Keratinocyte (primary cell): Measurements from ENCODE around the gene IP6K2. TPM values are rescaled to one million over a fixed set of nuclear protein-coding genes. Genes with fewer than 3 reads are reported as not detected.
A peak's percentile ranks its signal among the peaks of the same experiment; 100 is the strongest.

ENCODE experiments used
- DNase-seq: peaks from one replicate; pipeline ENCODE4 v3.0.0-alpha.2; 2011; ENCODE audit warnings: low read depth, missing footprints, low spot score
- FAIRE-seq: peaks from 2 replicates; lab custom pipeline; 2011; peaks lifted over from hg19 to GRCh38; lab: Jason Lieb, UNC
- H2AFZ ChIP-seq: 2 replicates; pipeline ENCODE4 v1.6.0; 2012; ENCODE audit warnings: low read length, control low read depth, inconsistent platforms; ENCODE audit not compliant: control insufficient read depth
- H3K27ac ChIP-seq: 2 replicates; pipeline ENCODE4 v1.5.1; 2011; ENCODE audit warnings: low read length; ENCODE audit not compliant: control insufficient read depth, insufficient read depth
- H3K27me3 ChIP-seq: 3 replicates; pipeline ENCODE4 v1.6.0; 2011; ENCODE audit warnings: low read length; ENCODE audit not compliant: control insufficient read depth, insufficient read depth; ENCODE audit errors: extremely low read depth
- H3K36me3 ChIP-seq, 2 experiments: 2 replicates in 1 of 2; 3 replicates in 1 of 2; pipeline ENCODE4 v1.5.1; 2011; ENCODE audit warnings: low read length in 2 of 2, mild to moderate bottlenecking in 1 of 2; ENCODE audit not compliant: control insufficient read depth in 2 of 2, insufficient read depth in 2 of 2; ENCODE audit errors: extremely low read depth in 1 of 2
- H3K4me1 ChIP-seq: 3 replicates; pipeline ENCODE4 v1.5.1; 2011; ENCODE audit warnings: low read length; ENCODE audit not compliant: control insufficient read depth, insufficient read depth; ENCODE audit errors: extremely low read depth
- H3K4me2 ChIP-seq: 3 replicates; pipeline ENCODE4 v1.6.0; 2011; ENCODE audit warnings: low read depth, low read length; ENCODE audit not compliant: control insufficient read depth, insufficient read depth; ENCODE audit errors: extremely low read depth
- H3K4me3 ChIP-seq, 3 experiments: fragments of 200-600 bp in 1 of 3; sonication (generic) in 1 of 3; 2 replicates in 2 of 3; 3 replicates in 1 of 3; pipeline ENCODE4 v1.5.1; 2011 to 2016; ENCODE audit warnings: low read length in 3 of 3, mild to moderate bottlenecking in 3 of 3, control low read depth in 2 of 3, inconsistent platforms in 1 of 3, low read depth in 1 of 3, mixed read lengths in 1 of 3, mixed run types in 1 of 3, moderate library complexity in 1 of 3; ENCODE audit not compliant: control insufficient read depth in 2 of 3, insufficient read depth in 2 of 3; ENCODE audit errors: extremely low read depth in 1 of 3
- H3K79me2 ChIP-seq: 2 replicates; pipeline ENCODE4 v1.6.0; 2012; ENCODE audit warnings: low read length; ENCODE audit not compliant: control insufficient read depth, insufficient read depth
- H3K9ac ChIP-seq: 3 replicates; pipeline ENCODE4 v1.6.0; 2011; ENCODE audit warnings: low read length; ENCODE audit not compliant: control insufficient read depth, insufficient read depth; ENCODE audit errors: extremely low read depth
- H3K9me1 ChIP-seq: 3 replicates; pipeline ENCODE4 v1.6.0; 2011; ENCODE audit warnings: low read length; ENCODE audit not compliant: control insufficient read depth, insufficient read depth; ENCODE audit errors: extremely low read depth
- H3K9me3 ChIP-seq: 2 replicates; pipeline ENCODE4 v1.5.1; 2012; ENCODE audit warnings: low read depth, low read length; ENCODE audit not compliant: control insufficient read depth
- H4K20me1 ChIP-seq: 3 replicates; pipeline ENCODE4 v1.6.0; 2011; ENCODE audit warnings: low read length; ENCODE audit not compliant: control insufficient read depth, insufficient read depth; ENCODE audit errors: extremely low read depth
- EZH2 ChIP-seq: IDR thresholded peaks from one replicate; pipeline ENCODE4 v1.6.1; 2012; ENCODE audit warnings: inconsistent platforms, mild to moderate bottlenecking, low read length, moderate library complexity
- dilution Hi-C: fragments of 300-500 bp; cut with MboI; formaldehyde crosslinking; loops from one replicate; pipeline ENCODE4 v1.7.0; 2020; ENCODE audit warnings: low sequenced_read_pairs; ENCODE audit not compliant: extremely low pct_ligation_motif_present
- polyA plus RNA-seq, 5 experiments: library from polyadenylated mRNA; depleted of rRNA in 3 of 5; stranded (reverse) in 3 of 5; stranded (forward) in 1 of 5; unstranded in 1 of 5; fragments of >200 nt; gene quantifications; 1 replicate in 1 of 5; 2 replicates in 3 of 5; 3 replicates in 1 of 5; pipeline versions ENCODE4 v1.2.1 to v1.2.3, GENCODE V29; 2011 to 2012; ENCODE audit warnings: missing spikeins in 2 of 5, low read depth in 1 of 5, low replicate concordance in 1 of 5
- TF ChIP-seq, protein P1 (sequence below), 3 experiments: IDR thresholded peaks in 1 of 3; conservative IDR thresholded peaks in 1 of 3; optimal IDR thresholded peaks in 1 of 3; 2 replicates in 2 of 3; 3 replicates in 1 of 3; pipeline versions ENCODE3 to v1.5.1; 2011; ENCODE audit warnings: low read length in 3 of 3, mild to moderate bottlenecking in 3 of 3, moderate library complexity in 2 of 3, control low read depth in 1 of 3, inconsistent platforms in 1 of 3; ENCODE audit not compliant: insufficient read depth in 2 of 3; ENCODE audit errors: extremely low read depth in 1 of 3

Gene IP6K2
- polyA plus RNA-seq, 1 donor (not counting 4 experiments of a cell fraction or from before 2014, with no cell fraction given), result 110 TPM

DNA sequence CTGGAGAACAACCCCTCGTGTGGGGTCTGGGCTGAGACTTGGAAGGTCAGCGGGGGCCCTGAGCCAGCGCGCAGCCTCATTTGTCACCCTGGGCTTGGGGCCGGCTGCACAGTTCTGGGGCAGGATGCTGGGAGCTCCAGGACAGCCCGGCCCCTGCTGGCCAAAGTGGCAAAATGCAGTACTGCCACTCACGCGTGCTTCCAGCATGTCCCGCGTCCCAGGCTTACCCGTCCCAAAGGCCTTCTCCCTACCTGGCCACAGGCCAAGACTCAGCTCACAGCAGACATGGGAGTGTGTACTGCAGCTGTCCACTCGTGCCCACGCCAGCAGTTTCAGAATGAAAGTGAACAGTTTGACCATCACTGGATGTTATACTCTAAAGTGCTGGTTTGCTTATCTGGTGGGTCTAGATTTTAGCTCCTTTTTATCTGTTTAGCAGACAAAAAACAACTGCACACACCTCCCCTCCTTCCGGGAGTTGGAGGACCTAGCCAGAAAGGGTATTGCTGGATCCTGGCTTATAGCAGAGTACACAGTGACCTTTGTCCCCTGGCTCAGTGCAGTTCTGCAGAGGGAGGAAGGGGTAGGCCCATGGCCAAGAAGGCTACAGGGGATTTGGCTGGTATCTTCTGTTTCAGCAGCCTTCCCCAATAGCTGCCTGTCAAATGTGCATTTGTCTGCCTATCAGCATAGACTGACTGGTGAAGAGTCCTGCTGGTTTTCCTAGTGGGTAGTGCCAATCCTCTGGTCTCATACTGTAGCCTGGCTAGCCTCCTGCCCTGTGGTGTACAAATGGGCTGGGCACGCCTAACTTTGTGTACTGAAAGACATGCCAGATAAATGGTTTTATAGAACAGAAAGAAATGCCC is 23.2 kb upstream of the IP6K2 start:
- Histone ChIP-seq H3K9ac (no peak overlapping the region), H3K79me2 (no peaks in the 10 kb centered on the region), H3K4me1 (peaks cover 12% of the 10 kb centered on the region), H2AFZ (no peak overlapping the region), H3K9me3 (no peaks in the 10 kb centered on the region), H4K20me1 (no peaks in the 10 kb centered on the region), H3K4me3 (no peak overlapping the region), H3K9me1 (no peaks in the 10 kb centered on the region), H3K27ac (no peak overlapping the region), H3K36me3 (no peaks in the 10 kb centered on the region), H3K27me3 (no peaks in the 10 kb centered on the region), H3K4me2 (no peak overlapping the region)
- TF ChIP-seq EZH2, result no peak
- TF ChIP-seq, protein P1, sequence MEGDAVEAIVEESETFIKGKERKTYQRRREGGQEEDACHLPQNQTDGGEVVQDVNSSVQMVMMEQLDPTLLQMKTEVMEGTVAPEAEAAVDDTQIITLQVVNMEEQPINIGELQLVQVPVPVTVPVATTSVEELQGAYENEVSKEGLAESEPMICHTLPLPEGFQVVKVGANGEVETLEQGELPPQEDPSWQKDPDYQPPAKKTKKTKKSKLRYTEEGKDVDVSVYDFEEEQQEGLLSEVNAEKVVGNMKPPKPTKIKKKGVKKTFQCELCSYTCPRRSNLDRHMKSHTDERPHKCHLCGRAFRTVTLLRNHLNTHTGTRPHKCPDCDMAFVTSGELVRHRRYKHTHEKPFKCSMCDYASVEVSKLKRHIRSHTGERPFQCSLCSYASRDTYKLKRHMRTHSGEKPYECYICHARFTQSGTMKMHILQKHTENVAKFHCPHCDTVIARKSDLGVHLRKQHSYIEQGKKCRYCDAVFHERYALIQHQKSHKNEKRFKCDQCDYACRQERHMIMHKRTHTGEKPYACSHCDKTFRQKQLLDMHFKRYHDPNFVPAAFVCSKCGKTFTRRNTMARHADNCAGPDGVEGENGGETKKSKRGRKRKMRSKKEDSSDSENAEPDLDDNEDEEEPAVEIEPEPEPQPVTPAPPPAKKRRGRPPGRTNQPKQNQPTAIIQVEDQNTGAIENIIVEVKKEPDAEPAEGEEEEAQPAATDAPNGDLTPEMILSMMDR (optimal IDR thresholded peaks at IDR 0.05 in 1 of 3, IDR thresholded peaks at IDR 0.05 in 1 of 3, conservative IDR thresholded peaks at IDR 0.05 in 1 of 3; ENCODE audit: extremely low read depth in 1 of 3, insufficient read depth in 2 of 3, low read length in 3 of 3), result peak; percentile 82 to 92 (median 90)
- DNase-seq (peak; percentile 13), FAIRE-seq (peak; percentile 34)
- dilution Hi-C loops, result no loop called here

- H3K9me1 ChIP-seq, result no peaks in the 10 kb centered on the region
- no peak overlapping the region for H3K4me3 ChIP-seq
- dilution Hi-C loops, result no loop called here
- no peak overlapping the region for H3K27ac ChIP-seq
- no peaks in the 10 kb centered on the region for H4K20me1 ChIP-seq
- peaks cover 12% of the 10 kb centered on the region for H3K4me1 ChIP-seq
- no peaks in the 10 kb centered on the region for H3K9me3 ChIP-seq
- FAIRE-seq, result no peak
- no peaks in the 10 kb centered on the region for H3K36me3 ChIP-seq
- no peak for DNase-seq
- H3K27me3 ChIP-seq, result no peaks in the 10 kb centered on the region
- H3K4me2 ChIP-seq, result no peak overlapping the region
- H3K9ac ChIP-seq, result no peak overlapping the region
- peak overlapping the region; percentile 5 for H2AFZ ChIP-seq
- no peaks in the 10 kb centered on the region for H3K79me2 ChIP-seq
- TF ChIP-seq, protein P1 (optimal IDR thresholded peaks at IDR 0.05 in 1 of 3, IDR thresholded peaks at IDR 0.05 in 1 of 3, conservative IDR thresholded peaks at IDR 0.05 in 1 of 3; ENCODE audit: extremely low read depth in 1 of 3, insufficient read depth in 2 of 3, low read length in 3 of 3), result no peak
- no peak for TF ChIP-seq EZH2
Observed at GRCh38 chr3:48739617-48739954, 22.6 kb upstream of the IP6K2 start.
